Stimulated activated CD4-positive, alpha-beta T cell treated with anti-CD3 and anti-CD28 coated beads, Interleukin-4, amount 100 ng/mL, for 4 hours (primary cell): ENCODE measurements around the gene TAF4B.
"Not testable (repeated sequence)": the region's sequence is repeated elsewhere in the genome, so short reads cannot be mapped to it uniquely, and the experiment has no call there.

Experiments
- DNase-seq, 2 experiments: peaks; one replicate each; pipeline ENCODE4 v3.0.0-alpha.2; 2020

Gene TAF4B

GRCh38 chr18:26226229-26227050 is at the start of gene TAF4B:
Gene TAF4B, plus strand, starts transcription at chr18:26226445. Its CDS starts 489 bp downstream, at chr18:26226934.
- peak; percentile 94 to 97 for DNase-seq

GRCh38 chr18:26181343-26181826 is 44.9 kb upstream of the TAF4B start:
- DNase-seq = no peak

GRCh38 chr18:26183395-26184112 is 42.7 kb upstream of the TAF4B start:
- DNase-seq = no peak

- DNase-seq = no peak
Measured at GRCh38 chr18:26185267-26185666, 41.0 kb upstream of the TAF4B start.

GRCh38 chr18:26190506-26190905 is 35.7 kb upstream of the TAF4B start:
- peak; percentile 25 to 50 for DNase-seq

- DNase-seq = no peak
Measured at GRCh38 chr18:26192233-26192632, 34.0 kb upstream of the TAF4B start.

GRCh38 chr18:26196605-26197004 is 29.6 kb upstream of the TAF4B start:
- DNase-seq = no peak

GRCh38 chr18:26202001-26202400 is 24.2 kb upstream of the TAF4B start:
- not testable (repeated sequence) for DNase-seq

GRCh38 chr18:26205318-26205717 is 20.9 kb upstream of the TAF4B start:
- no peak for DNase-seq

- no peak for DNase-seq
Measured at GRCh38 chr18:26206488-26206887, 19.8 kb upstream of the TAF4B start.

- no peak for DNase-seq
Measured at GRCh38 chr18:26207937-26208336, 18.3 kb upstream of the TAF4B start.

- DNase-seq = no peak
Measured at GRCh38 chr18:26208977-26209376, 17.3 kb upstream of the TAF4B start.

- no peak for DNase-seq
Measured at GRCh38 chr18:26210147-26210546, 16.1 kb upstream of the TAF4B start.

- peak; percentile 11 to 50 for DNase-seq
Measured at GRCh38 chr18:26215247-26215970, 10.8 kb upstream of the TAF4B start.

GRCh38 chr18:26225022-26225693 is 1.1 kb upstream of the TAF4B start:
- no peak for DNase-seq

- DNase-seq = no peak
Measured at GRCh38 chr18:26225915-26226228, 373 bp upstream of the TAF4B start.

- peak in 1 of 2 experiments; percentile 29 for DNase-seq
Measured at GRCh38 chr18:26227051-26227670, 916 bp downstream of the TAF4B start.

GRCh38 chr18:26228562-26229260 is 2.5 kb downstream of the TAF4B start:
- DNase-seq = no peak

- DNase-seq = no peak
Measured at GRCh38 chr18:26230497-26230896, 4.3 kb downstream of the TAF4B start.

- DNase-seq = no peak
Measured at GRCh38 chr18:26233208-26233607, 7.0 kb downstream of the TAF4B start.

GRCh38 chr18:26237363-26237762 is 11.1 kb downstream of the TAF4B start:
- not testable (repeated sequence) for DNase-seq

GRCh38 chr18:26238718-26239117 is 12.5 kb downstream of the TAF4B start:
- DNase-seq = not testable (repeated sequence)
